Calu3 (cell line): ENCODE data around the gene SCO2. TPM values are rescaled to one million over a fixed set of nuclear protein-coding genes. Genes with fewer than 3 reads are reported as not detected.

ENCODE experiments used
- BruUV-seq: library from RNA; stranded (reverse); fragments of 400-500 nt; replicated peaks from 2 replicates; lab custom pipeline; 2021; lab: Mats Ljungman, UMichigan
- CTCF ChIA-PET: fragments of 300-600 bp; sonication (Branson Sonifier 250); formaldehyde crosslinking; loops from one replicate; lab custom pipeline; 2022; ENCODE audit warnings: antibody characterized with exemption; lab: Charles Lee
- DNase-seq: peaks from one replicate; pipeline ENCODE4 v3.0.0; 2022
- H3K27ac Mint-ChIP-seq: one replicate; pipeline ENCODE4 v1.8.0; 2022; ENCODE audit warnings: mixed read lengths; ENCODE audit not compliant: unreplicated experiment
- H3K27me3 Mint-ChIP-seq: one replicate; pipeline ENCODE4 v1.8.0; 2022; ENCODE audit warnings: mixed read lengths; ENCODE audit not compliant: unreplicated experiment
- H3K36me3 Mint-ChIP-seq: one replicate; pipeline ENCODE4 v1.8.0; 2022; ENCODE audit warnings: mild to moderate bottlenecking, moderate library complexity, mixed read lengths; ENCODE audit not compliant: insufficient read depth, unreplicated experiment
- H3K4me1 Mint-ChIP-seq: one replicate; pipeline ENCODE4 v1.8.0; 2022; ENCODE audit warnings: mild to moderate bottlenecking, low read depth, mixed read lengths; ENCODE audit not compliant: unreplicated experiment
- H3K4me3 Mint-ChIP-seq: one replicate; pipeline ENCODE4 v1.8.0; 2022; ENCODE audit warnings: mild to moderate bottlenecking, low read depth, moderate library complexity, mixed read lengths; ENCODE audit not compliant: unreplicated experiment
- H3K9me3 Mint-ChIP-seq: one replicate; pipeline ENCODE4 v1.8.0; 2022; ENCODE audit warnings: low read depth, mixed read lengths; ENCODE audit not compliant: unreplicated experiment
- CTCF ChIP-seq: fragments of 200-600 bp; IDR thresholded peaks from one replicate; pipeline ENCODE4 v1.8.0; 2022; ENCODE audit warnings: antibody characterized with exemption; ENCODE audit not compliant: unreplicated experiment
- intact Hi-C: fragments of 100-400 bp; cut with micrococcal nuclease; formaldehyde crosslinking; loops from one replicate; pipeline ENCODE4 v1.10.0; 2022; ENCODE audit not compliant: unreplicated experiment
- total RNA-seq: library from RNA; stranded (reverse); gene quantifications from 2 replicates; pipeline ENCODE4 v1.2.3, GENCODE V29; 2022

The SCO2 gene
- total RNA-seq, 1 experiment from 2014 or later: 3.6 TPM

DNA sequence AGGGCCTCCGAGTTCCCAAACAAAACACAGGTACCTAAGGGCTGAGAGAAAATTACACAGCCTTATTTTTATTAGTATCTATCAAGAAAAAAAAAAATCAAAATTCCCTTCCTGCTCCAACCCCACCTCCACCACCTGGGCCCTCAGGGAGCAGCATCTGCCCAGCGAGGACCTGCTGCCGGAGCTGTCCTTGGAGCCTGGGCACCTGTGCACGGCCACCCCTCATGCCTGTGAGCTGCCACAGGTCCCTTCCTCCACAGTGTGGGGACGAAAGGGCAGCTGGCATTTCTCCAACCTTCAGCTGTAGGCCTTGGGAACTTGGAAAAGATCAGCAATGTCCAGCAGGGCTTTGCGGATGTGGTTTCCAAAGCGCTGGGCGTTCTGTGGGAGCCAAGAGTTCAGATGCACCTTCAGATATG is 43.7 kb upstream of the SCO2 start:
- Mint-ChIP-seq H3K27me3 (no peaks in the 10 kb centered on the region), H3K36me3 (peaks cover 38% of the 10 kb centered on the region), H3K4me1 (no peaks in the 10 kb centered on the region), H3K9me3 (no peaks in the 10 kb centered on the region), H3K27ac (no peak overlapping the region), H3K4me3 (no peak overlapping the region)
- CTCF ChIA-PET: no interaction called here
- no TSS peak for BruUV-seq
- no peak for DNase-seq
- intact Hi-C loops: no loop called here
- no peak for TF ChIP-seq CTCF

- Mint-ChIP-seq H3K27ac (no peak overlapping the region), H3K4me1 (no peaks in the 10 kb centered on the region), H3K9me3 (no peaks in the 10 kb centered on the region), H3K27me3 (no peaks in the 10 kb centered on the region), H3K4me3 (no peak overlapping the region), H3K36me3 (peaks cover 36% of the 10 kb centered on the region)
- CTCF ChIA-PET: no interaction called here
- no TSS peak for BruUV-seq
- intact Hi-C loops: no loop called here
- no peak for TF ChIP-seq CTCF
- no peak for DNase-seq
Measured at GRCh38 chr22:50568626-50569025, 43.2 kb upstream of the SCO2 start.

GRCh38 chr22:50567721-50568252 is 42.4 kb upstream of the SCO2 start:
- Mint-ChIP-seq H3K9me3 (no peaks in the 10 kb centered on the region), H3K27me3 (no peaks in the 10 kb centered on the region), H3K4me3 (no peak overlapping the region), H3K27ac (no peak overlapping the region), H3K36me3 (peaks cover 40% of the 10 kb centered on the region), H3K4me1 (no peaks in the 10 kb centered on the region)
- BruUV-seq: no TSS peak
- TF ChIP-seq CTCF: no peak
- intact Hi-C loops: no loop called here
- CTCF ChIA-PET: no interaction called here
- no peak for DNase-seq

DNA sequence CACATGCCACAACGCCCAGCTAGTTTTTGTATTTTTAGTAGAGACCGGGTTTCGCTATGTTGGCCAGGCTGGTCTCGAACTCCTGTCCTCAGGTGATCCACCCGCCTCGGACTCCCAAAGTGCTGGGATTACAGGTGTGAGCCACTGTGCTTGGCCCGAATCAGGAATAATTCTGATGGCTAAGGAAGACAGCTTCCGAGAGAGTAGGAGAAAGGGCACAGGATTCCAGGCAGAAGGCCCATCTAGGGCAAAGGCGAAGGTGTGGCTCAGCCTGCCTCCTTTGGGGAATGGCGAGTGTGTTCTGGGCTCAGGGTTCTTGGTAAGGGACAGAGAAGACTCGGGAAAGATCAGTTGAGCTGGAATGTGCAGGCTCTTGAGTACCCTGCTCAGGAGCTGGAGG is 38.9 kb upstream of the SCO2 start:
- no peak for TF ChIP-seq CTCF
- H3K36me3 Mint-ChIP-seq: peaks cover 27% of the 10 kb centered on the region
- DNase-seq: no peak
- CTCF ChIA-PET: interaction anchor here (0.7 to 2.2 kb wide), 3 partner anchors 34 to 57 kb away, joined by 3 to 19 read pairs (median 12); partner anchors contain the start of genes SCO2 and TYMP
- H3K4me3 Mint-ChIP-seq: peak overlapping the region; percentile 92
- no peaks in the 10 kb centered on the region for H3K27me3 Mint-ChIP-seq
- peaks cover 9% of the 10 kb centered on the region for H3K4me1 Mint-ChIP-seq
- H3K27ac Mint-ChIP-seq: no peak overlapping the region
- BruUV-seq: no TSS peak
- intact Hi-C loops: no loop called here
- no peaks in the 10 kb centered on the region for H3K9me3 Mint-ChIP-seq
